Naive thymus-derived CD8-positive, alpha-beta T cell (primary cell): ENCODE measurements around the gene PGBD1. TPM values are rescaled to one million over a fixed set of nuclear protein-coding genes. Genes with fewer than 3 reads are reported as not detected.
A peak's percentile ranks its signal among the peaks of the same experiment; 100 is the strongest.

Experiments
- ATAC-seq, 2 donors: fragments of 150-1000 bp; cut with Tn5 transposase in 1 of 2; sonication (Bioruptor Pico), chemical (Tn5 transposase) in 1 of 2; 1 replicate in 1 of 2; 2 replicates in 1 of 2; pipeline ENCODE4 v1.10.0; 2021; ENCODE audit warnings: mild to moderate bottlenecking in 2 of 2, moderate library complexity in 2 of 2
- POLR2A ChIA-PET: fragments of 350-600 bp; sonication (Branson Sonifier 250); formaldehyde crosslinking; loops from one replicate; lab custom pipeline; 2021; ENCODE audit warnings: antibody characterized with exemption; lab: Charles Lee
- DNase-seq, 10 donors: peaks; one replicate each; pipeline versions ENCODE4 v3.0.0 to v3.0.0-alpha.2; 2020 to 2022
- H3K27ac Mint-ChIP-seq, 10 donors: one replicate each; pipeline ENCODE4 v1.8.0; 2020 to 2022; ENCODE audit warnings: mild to moderate bottlenecking in 10 of 10, mixed read lengths in 10 of 10, moderate library complexity in 4 of 10, inconsistent platforms in 1 of 10
- H3K27me3 Mint-ChIP-seq, 5 donors: one replicate each; pipeline ENCODE4 v1.8.0; 2021 to 2022; ENCODE audit warnings: mixed read lengths in 5 of 5
- H3K36me3 Mint-ChIP-seq, 3 donors: one replicate each; pipeline ENCODE4 v1.8.0; 2020 to 2022; ENCODE audit warnings: mixed read lengths in 3 of 3, mild to moderate bottlenecking in 2 of 3, inconsistent platforms in 1 of 3
- H3K4me1 Mint-ChIP-seq, 4 donors: one replicate each; pipeline ENCODE4 v1.8.0; 2021 to 2022; ENCODE audit warnings: mixed read lengths in 4 of 4
- H3K4me3 Mint-ChIP-seq, 10 donors: one replicate each; pipeline ENCODE4 v1.8.0; 2020 to 2022; ENCODE audit warnings: mild to moderate bottlenecking in 10 of 10, mixed read lengths in 10 of 10, moderate library complexity in 6 of 10, inconsistent platforms in 1 of 10
- H3K9me3 Mint-ChIP-seq, 9 donors: one replicate each; pipeline ENCODE4 v1.8.0; 2020 to 2022; ENCODE audit warnings: mixed read lengths in 9 of 9, mild to moderate bottlenecking in 3 of 9, inconsistent platforms in 1 of 9, moderate library complexity in 1 of 9
- polyA plus RNA-seq, 3 donors: library from polyadenylated mRNA; unstranded; fragments of 300-500 nt; fragmentation: Illumina TruSeq; gene quantifications; one replicate each; pipeline ENCODE4 v1.2.3, GENCODE V29; 2021
- total RNA-seq, 8 experiments: library from RNA in 2 of 8; stranded (reverse) in 2 of 8; gene quantifications; one replicate each; pipeline ENCODE4 v1.2.3 and lab custom pipeline; 2021 to 2026

Gene PGBD1, protein sequence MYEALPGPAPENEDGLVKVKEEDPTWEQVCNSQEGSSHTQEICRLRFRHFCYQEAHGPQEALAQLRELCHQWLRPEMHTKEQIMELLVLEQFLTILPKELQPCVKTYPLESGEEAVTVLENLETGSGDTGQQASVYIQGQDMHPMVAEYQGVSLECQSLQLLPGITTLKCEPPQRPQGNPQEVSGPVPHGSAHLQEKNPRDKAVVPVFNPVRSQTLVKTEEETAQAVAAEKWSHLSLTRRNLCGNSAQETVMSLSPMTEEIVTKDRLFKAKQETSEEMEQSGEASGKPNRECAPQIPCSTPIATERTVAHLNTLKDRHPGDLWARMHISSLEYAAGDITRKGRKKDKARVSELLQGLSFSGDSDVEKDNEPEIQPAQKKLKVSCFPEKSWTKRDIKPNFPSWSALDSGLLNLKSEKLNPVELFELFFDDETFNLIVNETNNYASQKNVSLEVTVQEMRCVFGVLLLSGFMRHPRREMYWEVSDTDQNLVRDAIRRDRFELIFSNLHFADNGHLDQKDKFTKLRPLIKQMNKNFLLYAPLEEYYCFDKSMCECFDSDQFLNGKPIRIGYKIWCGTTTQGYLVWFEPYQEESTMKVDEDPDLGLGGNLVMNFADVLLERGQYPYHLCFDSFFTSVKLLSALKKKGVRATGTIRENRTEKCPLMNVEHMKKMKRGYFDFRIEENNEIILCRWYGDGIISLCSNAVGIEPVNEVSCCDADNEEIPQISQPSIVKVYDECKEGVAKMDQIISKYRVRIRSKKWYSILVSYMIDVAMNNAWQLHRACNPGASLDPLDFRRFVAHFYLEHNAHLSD
- 1 to 10 TPM; 2.4 to 2.5 TPM for total RNA-seq
- polyA plus RNA-seq, result 1 to 10 TPM in 1 of 3 donors, under 1 TPM in 2; 0.45 to 1.2 (median 0.87) TPM
- total RNA-seq (lab: John Stamatoyannopoulos, UW), result 1.9 to 7.1 (median 3.1) reads per million in 6 experiments

DNA sequence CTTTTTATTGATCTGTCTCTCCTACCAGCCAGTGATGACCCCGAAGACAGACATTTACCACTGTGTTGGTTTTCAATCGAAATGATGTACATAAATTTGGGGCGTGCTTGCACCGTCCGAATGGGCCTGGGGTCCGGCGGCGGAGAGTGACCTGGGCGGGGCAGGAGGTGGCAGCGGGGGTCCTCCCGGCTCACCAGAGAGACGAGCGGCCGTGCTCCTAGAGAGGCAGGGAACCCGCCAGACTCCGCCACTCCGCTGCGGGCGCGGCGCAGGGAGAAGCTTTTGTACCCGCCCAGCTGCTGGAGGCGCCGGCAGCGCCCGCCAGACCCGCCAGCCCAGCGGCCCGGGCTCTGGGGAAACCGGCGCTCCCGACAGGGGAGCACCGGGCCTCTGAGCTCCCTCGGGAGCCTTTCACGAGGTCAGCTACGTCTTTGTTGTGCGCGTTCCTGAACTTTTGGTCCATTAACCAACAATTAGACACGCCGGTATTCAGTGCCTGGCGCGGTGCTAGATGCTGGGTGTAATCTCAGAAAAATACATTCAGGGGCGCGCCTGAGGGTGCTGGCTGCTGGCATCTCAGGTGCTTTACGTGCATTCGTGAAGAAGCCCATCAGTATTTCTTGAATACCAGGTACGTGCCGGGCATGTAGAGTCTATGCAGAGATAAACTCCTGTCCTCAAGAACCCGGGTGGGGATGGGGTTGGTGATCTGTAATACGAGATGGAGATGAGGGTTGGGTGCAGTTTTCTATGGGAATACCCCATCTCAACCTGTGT lies at the start of gene PGBD1:
PGBD1 (plus strand) TSS at position 285 of the 777 bp plus-strand sequence. CDS start 2,242 bp downstream, outside the sequence.
- ATAC-seq (peak; percentile 91 to 95), DNase-seq (peak; percentile 6 to 65 (median 39))
- POLR2A ChIA-PET, result interaction anchor here (1.4 kb wide), 1 partner anchor 15 kb away, joined by 7 read pairs; the partner anchor contains the start of gene ZSCAN26
- H3K4me3 Mint-ChIP-seq, result peak within 1 kb of the TSS; percentile 75 to 90 (median 82)
- peaks cover 9 to 14% (median 12%) of the 10 kb centered on the region in 4 donors for H3K4me1 Mint-ChIP-seq
- peaks cover 0 to 7% (median 0%) of the 10 kb centered on the region in 9 donors for H3K9me3 Mint-ChIP-seq
- peaks cover 13 to 17% (median 14%) of the 10 kb centered on the region in 3 donors for H3K36me3 Mint-ChIP-seq
- peaks cover 18 to 32% (median 18%) of the 10 kb centered on the region in 5 donors for H3K27me3 Mint-ChIP-seq
- H3K27ac Mint-ChIP-seq, result peak within 1 kb of the TSS in 4 of 10 donors; percentile 8 to 80 (median 65)

DNA sequence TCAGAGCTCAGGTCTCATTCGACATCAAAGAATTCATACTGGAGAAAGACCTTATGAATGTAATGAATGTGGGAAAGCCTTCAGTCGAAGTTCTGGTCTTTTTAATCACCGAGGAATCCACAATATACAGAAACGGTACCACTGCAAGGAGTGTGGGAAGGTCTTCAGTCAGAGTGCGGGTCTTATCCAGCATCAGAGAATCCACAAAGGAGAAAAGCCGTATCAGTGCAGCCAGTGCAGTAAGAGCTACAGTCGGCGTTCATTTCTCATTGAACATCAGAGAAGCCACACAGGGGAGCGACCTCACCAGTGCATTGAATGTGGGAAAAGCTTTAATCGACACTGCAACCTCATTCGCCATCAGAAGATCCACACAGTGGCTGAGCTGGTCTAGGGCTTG lies 48.6 kb upstream of the PGBD1 start:
- no peak overlapping the region for H3K27ac Mint-ChIP-seq
- POLR2A ChIA-PET, result no interaction called here
- peaks cover 0 to 29% (median 4%) of the 10 kb centered on the region in 3 donors for H3K36me3 Mint-ChIP-seq

DNA sequence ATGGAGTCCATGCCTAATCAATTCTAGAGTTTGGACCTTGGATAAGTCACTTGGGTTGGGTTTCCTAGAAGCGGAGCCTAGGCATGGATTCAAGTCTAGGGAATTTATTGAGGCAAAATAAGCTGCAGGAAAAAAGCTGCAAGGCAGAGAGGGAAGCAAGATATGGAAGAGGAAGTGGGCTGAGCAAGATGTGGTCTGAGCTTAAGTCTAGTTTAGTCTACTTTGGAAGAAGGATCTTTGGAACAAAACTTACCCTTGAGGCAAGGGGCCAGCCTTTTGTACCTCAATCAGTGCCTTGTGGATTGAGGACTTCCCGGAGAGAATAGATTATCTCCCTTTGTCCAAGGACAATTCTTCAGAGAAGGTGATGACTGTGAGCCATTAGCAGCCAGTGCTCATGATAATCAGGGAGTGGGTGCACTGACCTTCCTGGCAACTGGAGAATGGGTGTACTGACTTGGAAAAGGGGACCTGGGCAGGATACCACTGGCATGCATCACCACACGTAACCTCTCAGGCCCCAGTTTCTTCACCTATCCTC lies 45.4 kb upstream of the PGBD1 start:
- DNase-seq, result no peak
- ATAC-seq, result no peak
- Mint-ChIP-seq H3K36me3 (peaks cover 0 to 25% (median 0%) of the 10 kb centered on the region in 3 donors), H3K4me3 (no peak overlapping the region), H3K9me3 (peaks cover 0 to 2% (median 0%) of the 10 kb centered on the region in 9 donors), H3K4me1 (no peaks in the 10 kb centered on the region), H3K27me3 (peaks cover 2 to 13% (median 6%) of the 10 kb centered on the region in 5 donors), H3K27ac (peak overlapping the region in 1 of 10 donors; percentile 74)
- POLR2A ChIA-PET, result no interaction called here

More for the DNA sequence above, 48.6 kb upstream of the PGBD1 start:
- DNase-seq, result no peak
- Mint-ChIP-seq H3K4me1 (no peaks in the 10 kb centered on the region), H3K4me3 (no peak overlapping the region), H3K9me3 (peaks cover 0 to 2% (median 0%) of the 10 kb centered on the region in 9 donors), H3K27me3 (peaks cover 3 to 13% (median 6%) of the 10 kb centered on the region in 5 donors)
- no peak for ATAC-seq

DNA sequence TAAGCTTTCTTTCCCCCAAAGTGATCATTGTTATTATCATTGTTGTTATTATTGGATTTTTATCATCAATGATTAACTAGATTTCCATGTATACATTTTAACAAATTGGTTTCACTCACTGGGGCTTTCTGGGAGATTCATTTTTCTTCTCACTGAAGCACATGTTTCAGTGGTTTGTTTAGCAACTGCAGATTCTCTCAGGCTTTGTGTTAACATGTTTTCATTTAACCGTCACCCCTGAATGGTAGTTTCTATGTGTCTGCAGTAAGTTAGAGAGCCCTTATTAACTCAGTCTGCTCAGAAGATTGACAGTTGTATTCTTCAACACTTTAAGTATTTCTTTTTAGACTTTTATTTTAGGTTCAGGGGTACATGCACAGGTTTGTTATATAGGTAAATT lies 41.7 kb upstream of the PGBD1 start:
- DNase-seq, result no peak
- POLR2A ChIA-PET, result no interaction called here
- ATAC-seq, result no peak
- H3K9me3 Mint-ChIP-seq, result no peaks in the 10 kb centered on the region
- peaks cover 0 to 13% (median 6%) of the 10 kb centered on the region in 5 donors for H3K27me3 Mint-ChIP-seq
- no peak overlapping the region for H3K27ac Mint-ChIP-seq
- H3K4me1 Mint-ChIP-seq, result no peaks in the 10 kb centered on the region
- H3K36me3 Mint-ChIP-seq, result peaks cover 5 to 15% (median 13%) of the 10 kb centered on the region in 3 donors
- no peak overlapping the region for H3K4me3 Mint-ChIP-seq

DNA sequence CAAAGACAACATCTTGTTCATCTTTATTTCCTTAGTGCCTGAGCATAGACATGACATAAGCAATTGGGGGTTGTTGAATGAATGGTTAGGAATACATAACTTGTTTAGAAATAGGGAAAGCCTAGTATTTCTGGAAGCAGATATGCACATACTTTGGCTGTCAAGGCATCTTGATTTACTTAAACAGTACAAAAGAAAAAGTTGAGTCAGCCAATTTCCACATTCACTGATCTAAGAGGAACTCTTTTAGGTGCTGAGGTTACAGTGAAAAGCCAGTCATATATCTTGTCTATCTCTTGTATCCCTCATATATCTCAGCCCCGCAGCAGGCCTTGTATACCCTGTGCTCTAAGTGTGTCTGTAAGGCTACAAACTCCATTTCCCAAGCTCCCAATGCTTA lies 40.9 kb upstream of the PGBD1 start:
- Mint-ChIP-seq H3K4me3 (no peak overlapping the region), H3K9me3 (no peaks in the 10 kb centered on the region), H3K27me3 (peaks cover 0 to 11% (median 0%) of the 10 kb centered on the region in 5 donors), H3K27ac (no peak overlapping the region), H3K36me3 (peaks cover 5 to 23% (median 15%) of the 10 kb centered on the region in 3 donors), H3K4me1 (peaks cover 0 to 2% (median 0%) of the 10 kb centered on the region in 4 donors)
- no peak for DNase-seq
- POLR2A ChIA-PET, result no interaction called here
- ATAC-seq, result no peak

DNA sequence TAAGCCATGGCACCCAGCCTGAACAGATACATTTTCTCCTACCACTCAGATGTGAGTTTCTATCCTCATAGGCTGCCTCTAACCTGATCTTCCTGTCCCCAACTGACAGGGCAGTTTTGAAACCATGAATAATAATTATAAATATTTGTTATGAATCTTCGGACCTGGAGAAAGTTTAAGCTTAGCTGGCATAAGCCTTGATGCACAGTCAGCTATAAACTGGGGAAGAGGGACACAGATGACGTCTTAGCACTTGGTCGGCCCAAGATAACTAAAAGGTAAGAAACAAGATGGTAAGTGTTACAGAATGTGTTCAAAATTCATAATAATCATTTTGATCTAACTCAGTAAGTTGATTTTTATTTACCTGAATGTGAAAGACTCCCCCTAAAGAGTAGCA lies 37.4 kb upstream of the PGBD1 start:
- Mint-ChIP-seq H3K36me3 (peaks cover 5 to 58% (median 29%) of the 10 kb centered on the region in 3 donors), H3K4me3 (no peak overlapping the region), H3K27me3 (no peaks in the 10 kb centered on the region), H3K27ac (no peak overlapping the region), H3K4me1 (peaks cover 6 to 16% (median 12%) of the 10 kb centered on the region in 4 donors), H3K9me3 (no peaks in the 10 kb centered on the region)
- DNase-seq (no peak), ATAC-seq (no peak)
- POLR2A ChIA-PET, result no interaction called here

DNA sequence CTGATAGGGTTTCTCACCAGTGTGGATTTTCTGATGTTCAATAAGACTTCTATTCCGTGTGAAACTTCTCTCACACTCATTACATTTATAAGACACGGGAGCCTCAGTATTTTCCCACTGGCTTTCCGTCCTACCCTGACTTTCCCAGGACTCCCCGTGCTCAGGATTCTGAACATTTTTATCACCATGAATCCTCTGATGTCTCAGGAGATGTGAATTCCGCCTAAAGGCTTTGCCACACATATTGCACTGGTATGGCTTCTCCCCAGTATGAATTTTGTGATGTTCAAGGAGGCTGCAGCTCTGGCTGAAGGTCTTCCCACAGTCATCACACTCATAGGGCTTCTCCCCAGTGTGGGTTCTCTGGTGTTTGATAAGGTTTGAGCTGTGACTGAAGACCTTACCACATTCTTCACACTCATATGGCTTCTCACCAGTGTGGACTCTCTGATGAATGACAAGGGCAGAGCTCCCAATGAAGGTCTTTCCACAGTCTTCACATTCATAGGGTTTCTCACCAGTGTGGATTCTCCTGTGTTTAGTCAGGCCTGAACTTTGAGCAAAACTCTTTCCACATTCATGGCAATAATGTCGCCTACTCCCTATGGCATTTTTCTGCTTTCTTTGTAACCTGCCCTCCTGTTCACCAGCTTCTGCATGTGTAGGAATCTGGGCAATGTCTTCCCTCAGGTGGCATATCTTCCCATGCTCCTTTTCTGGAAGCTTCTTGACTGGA lies 36.0 kb upstream of the PGBD1 start:
- Mint-ChIP-seq H3K4me1 (peaks cover 16 to 26% (median 21%) of the 10 kb centered on the region in 4 donors), H3K27ac (no peak overlapping the region), H3K36me3 (peaks cover 5 to 66% (median 31%) of the 10 kb centered on the region in 3 donors), H3K9me3 (no peaks in the 10 kb centered on the region), H3K27me3 (no peaks in the 10 kb centered on the region), H3K4me3 (no peak overlapping the region)
- ATAC-seq (no peak), DNase-seq (no peak)
- POLR2A ChIA-PET, result no interaction called here

DNA sequence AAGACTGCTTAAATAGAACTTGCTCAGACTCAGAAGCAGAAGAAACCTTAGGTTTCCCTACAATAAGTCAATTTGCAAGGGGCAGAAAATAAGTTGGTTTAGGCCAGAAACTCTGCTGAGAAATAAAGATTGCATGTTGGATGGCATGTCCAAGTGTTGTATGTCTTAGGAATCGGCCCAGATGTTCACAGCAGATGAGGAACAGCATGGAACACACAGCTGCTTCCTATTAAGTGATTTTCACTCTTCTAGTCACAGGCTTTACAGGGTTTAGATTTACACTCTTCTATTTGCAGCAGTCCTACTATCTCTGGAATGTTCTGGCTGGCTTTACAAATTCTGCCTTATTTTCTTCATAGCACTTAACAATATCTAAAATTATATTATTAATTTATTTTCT lies 32.5 kb upstream of the PGBD1 start:
- H3K36me3 Mint-ChIP-seq, result peaks cover 5 to 58% (median 29%) of the 10 kb centered on the region in 3 donors
- peaks cover 29 to 52% (median 47%) of the 10 kb centered on the region in 4 donors for H3K4me1 Mint-ChIP-seq
- no peak for ATAC-seq
- no peak for DNase-seq
- no peaks in the 10 kb centered on the region for H3K27me3 Mint-ChIP-seq
- H3K9me3 Mint-ChIP-seq, result peaks cover 0 to 10% (median 0%) of the 10 kb centered on the region in 9 donors
- H3K4me3 Mint-ChIP-seq, result no peak overlapping the region
- POLR2A ChIA-PET, result no interaction called here
- H3K27ac Mint-ChIP-seq, result no peak overlapping the region

DNA sequence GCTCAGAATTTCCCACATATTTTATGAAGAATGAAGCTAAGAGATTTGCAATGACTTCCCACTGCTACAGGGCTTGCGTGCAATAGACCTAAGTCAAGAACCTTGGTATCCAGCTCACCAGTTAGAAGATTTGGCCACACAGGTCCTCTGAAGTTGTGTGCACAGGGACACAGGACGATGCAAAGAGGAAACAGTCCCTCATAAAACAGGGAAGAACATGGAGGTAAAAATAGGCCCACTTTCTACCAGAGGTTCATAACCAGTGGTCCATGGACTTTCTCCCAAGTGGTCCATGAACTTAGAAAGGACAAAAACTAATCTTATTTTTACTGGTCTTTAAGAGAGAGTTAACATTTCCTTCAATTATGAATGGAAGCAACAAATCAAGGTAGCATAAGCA lies 30.6 kb upstream of the PGBD1 start:
- Mint-ChIP-seq H3K4me1 (peaks cover 26 to 52% (median 47%) of the 10 kb centered on the region in 4 donors), H3K36me3 (peaks cover 0 to 40% (median 13%) of the 10 kb centered on the region in 3 donors), H3K27me3 (no peaks in the 10 kb centered on the region), H3K27ac (peak overlapping the region in 7 of 10 donors; percentile 3 to 84 (median 62)), H3K9me3 (peaks cover 0 to 10% (median 0%) of the 10 kb centered on the region in 9 donors), H3K4me3 (peak overlapping the region; percentile 55 to 98 (median 83))
- ATAC-seq (no peak), DNase-seq (no peak)
- POLR2A ChIA-PET, result interaction anchor here (1.2 kb wide), 1 partner anchor 103 kb away, joined by 3 read pairs; no protein-coding TSS in a partner anchor

DNA sequence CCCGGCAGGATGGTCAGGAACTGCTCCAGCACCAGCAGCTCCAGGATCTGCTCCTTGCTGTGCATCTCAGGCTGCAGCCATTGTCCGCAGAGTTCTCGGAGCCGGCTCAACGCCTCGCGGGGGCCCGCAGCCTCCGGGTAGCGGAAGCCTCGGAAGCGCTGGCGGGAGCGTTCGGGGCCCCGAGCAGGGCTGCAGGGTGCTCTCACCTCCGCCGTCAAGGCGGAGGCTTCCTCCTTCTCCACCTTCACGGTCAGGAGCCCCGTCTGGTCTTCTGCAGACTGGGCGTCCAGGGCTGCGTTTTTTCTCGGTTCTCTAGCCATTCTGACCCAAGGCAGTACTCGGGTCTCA lies 29.7 kb upstream of the PGBD1 start:
- Mint-ChIP-seq H3K9me3 (peaks cover 0 to 10% (median 0%) of the 10 kb centered on the region in 9 donors), H3K36me3 (peaks cover 0 to 31% (median 10%) of the 10 kb centered on the region in 3 donors), H3K4me3 (peak overlapping the region; percentile 88 to 100 (median 98)), H3K4me1 (peaks cover 20 to 52% (median 47%) of the 10 kb centered on the region in 4 donors), H3K27ac (peak overlapping the region; percentile 91 to 98 (median 95)), H3K27me3 (peaks cover 0 to 2% (median 0%) of the 10 kb centered on the region in 5 donors)
- peak in 5 of 10 donors; percentile 4 to 65 (median 23) for DNase-seq
- ATAC-seq, result peak; percentile 75 to 76
- POLR2A ChIA-PET, result interaction anchor here (1.0 to 3.8 kb wide), 8 partner anchors 14 to 147 kb away, joined by 3 to 75 read pairs (median 5); partner anchors contain the start of genes ZKSCAN3, ZKSCAN8 and ZSCAN26
